Prostate gland (tissue), 2 donors: Measurements from ENCODE around the gene PC. TPM values are rescaled to one million over a fixed set of nuclear protein-coding genes. Genes with fewer than 3 reads are reported as not detected.

Source experiments
- DNase-seq: peaks from one replicate; pipeline ENCODE4 v3.0.0-alpha.2; 2019; ENCODE audit warnings: low spot score
- H3K27ac ChIP-seq, 2 donors: fragments of 200-600 bp; sonication (generic); 2 replicates each; pipeline ENCODE4 v1.5.1; 2017 to 2019
- H3K27me3 ChIP-seq: fragments of 200-600 bp; sonication (generic); replicated peaks from 2 replicates; pipeline ENCODE4 v1.5.1; 2019; ENCODE audit not compliant: insufficient read depth
- H3K36me3 ChIP-seq, 2 donors: fragments of 200-600 bp; sonication (generic); 1 replicate in 1 of 2; 2 replicates in 1 of 2; pipeline versions ENCODE4 v1.5.1 to v1.8.1; 2017 to 2019
- H3K4me1 ChIP-seq: fragments of 200-600 bp; sonication (generic); replicated peaks from 2 replicates; pipeline ENCODE4 v1.5.1; 2019
- H3K4me3 ChIP-seq, 2 donors: fragments of 200-600 bp; sonication (generic); 2 replicates each; pipeline ENCODE4 v1.5.1; 2017 to 2019
- H3K9me3 ChIP-seq: fragments of 200-600 bp; sonication (generic); 2 replicates; pipeline ENCODE4 v1.5.1; 2017
- POLR2A ChIP-seq: fragments of 450-650 bp; IDR thresholded peaks from one replicate; pipeline ENCODE4 v1.6.1; 2016; ENCODE audit warnings: antibody characterized with exemption, mild to moderate bottlenecking
- POLR2AphosphoS5 ChIP-seq: sonication (generic); formaldehyde crosslinking; IDR thresholded peaks from one replicate; pipeline ENCODE4 v1.6.1; 2017; ENCODE audit warnings: antibody characterized with exemption
- WGBS: methylation state at CpG from one replicate; pipeline ENCODE4 v1.1.5; 2018; 5-methylcytosine and 5-hydroxymethylcytosine counted together
- intact Hi-C: fragments of 100-400 bp; cut with DNase I; formaldehyde crosslinking; loops from one replicate; pipeline ENCODE4 v1.14.2; 2022
- total RNA-seq, 2 donors: library from RNA; depleted of rRNA; stranded (reverse); fragments of >200 nt; gene quantifications; one replicate each; pipeline ENCODE4 v1.1.0, GENCODE V29; 2016
- TF ChIP-seq, protein P1 (sequence below), 4 experiments: fragments of 200-600 bp in 2 of 4; fragments of 450-650 bp in 2 of 4; sonication (generic) in 2 of 4; IDR thresholded peaks; 1 replicate in 3 of 4; 2 replicates in 1 of 4; pipeline ENCODE4 v1.5.1; 2016 to 2019; ENCODE audit warnings: antibody characterized with exemption in 4 of 4, mild to moderate bottlenecking in 2 of 4, moderate library complexity in 2 of 4

The PC gene
- total RNA-seq, 2 donors from 2014 or later: 42.8 to 43.4 TPM

DNA sequence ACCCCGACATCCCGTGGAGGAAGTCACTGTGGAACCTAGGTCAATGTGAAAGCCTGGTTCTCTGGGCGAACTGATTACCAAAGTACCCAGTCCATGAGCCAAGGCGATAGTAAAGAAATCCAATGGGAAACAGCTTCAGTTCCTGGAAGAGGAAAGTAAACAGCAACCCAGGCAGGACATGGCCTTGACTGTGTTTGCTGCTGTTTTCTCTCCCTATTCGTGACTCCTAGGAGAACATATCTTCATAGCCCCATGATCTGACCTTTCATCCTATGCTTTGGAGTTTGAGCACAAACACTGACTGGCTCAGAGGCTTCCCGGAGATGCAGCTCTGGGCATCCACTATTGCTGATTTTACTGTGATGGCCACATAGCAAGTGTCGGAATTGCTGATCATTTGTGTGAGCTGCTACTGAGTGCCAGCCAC, 56.2 kb downstream of the PC start:
- no peak overlapping the region for H3K4me3 ChIP-seq
- intact Hi-C loops: no loop called here
- H3K27me3 ChIP-seq: no peaks in the 10 kb centered on the region
- no peak overlapping the region for H3K27ac ChIP-seq
- H3K4me1 ChIP-seq: peaks cover 10% of the 10 kb centered on the region
- TF ChIP-seq, protein P1, sequence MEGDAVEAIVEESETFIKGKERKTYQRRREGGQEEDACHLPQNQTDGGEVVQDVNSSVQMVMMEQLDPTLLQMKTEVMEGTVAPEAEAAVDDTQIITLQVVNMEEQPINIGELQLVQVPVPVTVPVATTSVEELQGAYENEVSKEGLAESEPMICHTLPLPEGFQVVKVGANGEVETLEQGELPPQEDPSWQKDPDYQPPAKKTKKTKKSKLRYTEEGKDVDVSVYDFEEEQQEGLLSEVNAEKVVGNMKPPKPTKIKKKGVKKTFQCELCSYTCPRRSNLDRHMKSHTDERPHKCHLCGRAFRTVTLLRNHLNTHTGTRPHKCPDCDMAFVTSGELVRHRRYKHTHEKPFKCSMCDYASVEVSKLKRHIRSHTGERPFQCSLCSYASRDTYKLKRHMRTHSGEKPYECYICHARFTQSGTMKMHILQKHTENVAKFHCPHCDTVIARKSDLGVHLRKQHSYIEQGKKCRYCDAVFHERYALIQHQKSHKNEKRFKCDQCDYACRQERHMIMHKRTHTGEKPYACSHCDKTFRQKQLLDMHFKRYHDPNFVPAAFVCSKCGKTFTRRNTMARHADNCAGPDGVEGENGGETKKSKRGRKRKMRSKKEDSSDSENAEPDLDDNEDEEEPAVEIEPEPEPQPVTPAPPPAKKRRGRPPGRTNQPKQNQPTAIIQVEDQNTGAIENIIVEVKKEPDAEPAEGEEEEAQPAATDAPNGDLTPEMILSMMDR (IDR thresholded peaks at IDR 0.05): no peak
- H3K36me3 ChIP-seq: no peaks in the 10 kb centered on the region
- H3K9me3 ChIP-seq: no peaks in the 10 kb centered on the region
- DNase-seq: no peak
- 91% methylated on average over 7 of the region's 7 CpGs for WGBS

- Histone ChIP-seq H3K27ac (no peak overlapping the region), H3K4me3 (no peak overlapping the region), H3K4me1 (no peaks in the 10 kb centered on the region), H3K36me3 (no peaks in the 10 kb centered on the region), H3K9me3 (no peaks in the 10 kb centered on the region), H3K27me3 (no peaks in the 10 kb centered on the region)
- 53% methylated on average over 2 of the region's 2 CpGs for WGBS
- TF ChIP-seq, protein P1 (IDR thresholded peaks at IDR 0.05): no peak
- TF ChIP-seq POLR2AphosphoS5 (no peak), POLR2A (no peak)
- no peak for DNase-seq
- intact Hi-C loops: no loop called here
Observed at GRCh38 chr11:66894141-66894540, 64.0 kb downstream of the PC start.

GRCh38 chr11:66892911-66893310, 65.3 kb downstream of the PC start:
- H3K27me3 ChIP-seq: no peaks in the 10 kb centered on the region
- H3K4me3 ChIP-seq: no peak overlapping the region
- TF ChIP-seq POLR2A (no peak), POLR2AphosphoS5 (no peak)
- TF ChIP-seq, protein P1 (IDR thresholded peaks at IDR 0.05): no peak
- no peaks in the 10 kb centered on the region for H3K36me3 ChIP-seq
- WGBS: 45% methylated on average over 6 of the region's 6 CpGs
- H3K27ac ChIP-seq: no peak overlapping the region
- no peak for DNase-seq
- intact Hi-C loops: no loop called here
- no peaks in the 10 kb centered on the region for H3K9me3 ChIP-seq
- H3K4me1 ChIP-seq: no peaks in the 10 kb centered on the region

DNA sequence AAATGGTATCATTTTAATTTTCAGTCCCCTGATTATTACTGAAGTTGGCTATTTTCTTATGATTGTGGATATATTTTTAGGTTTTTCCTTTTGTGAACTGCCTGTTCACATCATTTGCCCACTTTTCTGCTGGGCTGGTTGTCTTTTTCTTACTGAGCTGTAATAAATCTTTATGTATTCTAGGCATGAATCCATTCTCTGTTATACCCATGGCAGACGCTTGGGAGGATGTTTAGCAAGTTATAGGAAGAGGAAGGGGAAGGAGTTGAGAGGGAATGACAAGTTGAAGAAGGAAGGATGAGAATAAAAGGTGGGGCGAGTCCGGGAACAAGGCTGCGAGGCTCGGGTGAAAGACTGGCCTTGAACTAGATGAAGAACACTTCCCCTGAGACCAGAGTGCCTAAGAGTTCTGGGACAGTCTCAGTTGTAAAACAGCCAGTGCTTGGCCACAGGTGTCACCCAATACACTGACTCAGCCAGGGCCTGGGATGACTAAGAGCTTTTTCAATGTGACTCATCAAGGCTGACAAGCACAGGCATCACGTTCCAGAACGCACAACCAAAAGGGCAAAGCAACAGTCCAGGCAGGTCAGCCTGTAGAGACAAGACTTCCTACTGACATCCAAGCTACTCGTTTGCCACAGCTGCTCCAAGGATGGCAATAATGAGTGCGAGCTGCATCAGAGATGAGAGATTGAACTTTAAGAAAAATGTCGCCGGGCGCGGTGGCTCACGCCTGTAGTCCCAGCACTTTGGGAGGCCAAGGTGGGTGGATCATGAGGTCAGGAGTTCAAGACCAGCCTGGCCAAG, 66.1 kb downstream of the PC start:
- H3K4me1 ChIP-seq: no peaks in the 10 kb centered on the region
- TF ChIP-seq, protein P1 (IDR thresholded peaks at IDR 0.05): no peak
- TF ChIP-seq POLR2AphosphoS5 (peak; percentile 55), POLR2A (no peak)
- no peaks in the 10 kb centered on the region for H3K27me3 ChIP-seq
- 77% methylated on average over 14 of the region's 14 CpGs for WGBS
- intact Hi-C loops: no loop called here
- DNase-seq: no peak
- H3K9me3 ChIP-seq: no peaks in the 10 kb centered on the region
- no peak overlapping the region for H3K27ac ChIP-seq
- no peaks in the 10 kb centered on the region for H3K36me3 ChIP-seq
- H3K4me3 ChIP-seq: no peak overlapping the region

GRCh38 chr11:66889960-66890359, 68.2 kb downstream of the PC start:
- intact Hi-C loops: no loop called here
- Histone ChIP-seq H3K9me3 (no peaks in the 10 kb centered on the region), H3K36me3 (no peaks in the 10 kb centered on the region), H3K4me3 (no peak overlapping the region), H3K4me1 (no peaks in the 10 kb centered on the region), H3K27ac (no peak overlapping the region), H3K27me3 (no peaks in the 10 kb centered on the region)
- TF ChIP-seq POLR2AphosphoS5 (no peak), POLR2A (no peak)
- 78% methylated on average over 8 of the region's 8 CpGs for WGBS
- no peak for DNase-seq
